ENCODE measurements around the gene ACSF2. TPM values are rescaled to one million over a fixed set of nuclear protein-coding genes. Genes with fewer than 3 reads are reported as not detected.

ACSF2 gene
- total and polyA plus RNA-seq, 2 of the 13 experiments (the other 11 are each of a cell fraction or from before 2014, with no cell fraction given): 87.3 to 109 TPM

DNA sequence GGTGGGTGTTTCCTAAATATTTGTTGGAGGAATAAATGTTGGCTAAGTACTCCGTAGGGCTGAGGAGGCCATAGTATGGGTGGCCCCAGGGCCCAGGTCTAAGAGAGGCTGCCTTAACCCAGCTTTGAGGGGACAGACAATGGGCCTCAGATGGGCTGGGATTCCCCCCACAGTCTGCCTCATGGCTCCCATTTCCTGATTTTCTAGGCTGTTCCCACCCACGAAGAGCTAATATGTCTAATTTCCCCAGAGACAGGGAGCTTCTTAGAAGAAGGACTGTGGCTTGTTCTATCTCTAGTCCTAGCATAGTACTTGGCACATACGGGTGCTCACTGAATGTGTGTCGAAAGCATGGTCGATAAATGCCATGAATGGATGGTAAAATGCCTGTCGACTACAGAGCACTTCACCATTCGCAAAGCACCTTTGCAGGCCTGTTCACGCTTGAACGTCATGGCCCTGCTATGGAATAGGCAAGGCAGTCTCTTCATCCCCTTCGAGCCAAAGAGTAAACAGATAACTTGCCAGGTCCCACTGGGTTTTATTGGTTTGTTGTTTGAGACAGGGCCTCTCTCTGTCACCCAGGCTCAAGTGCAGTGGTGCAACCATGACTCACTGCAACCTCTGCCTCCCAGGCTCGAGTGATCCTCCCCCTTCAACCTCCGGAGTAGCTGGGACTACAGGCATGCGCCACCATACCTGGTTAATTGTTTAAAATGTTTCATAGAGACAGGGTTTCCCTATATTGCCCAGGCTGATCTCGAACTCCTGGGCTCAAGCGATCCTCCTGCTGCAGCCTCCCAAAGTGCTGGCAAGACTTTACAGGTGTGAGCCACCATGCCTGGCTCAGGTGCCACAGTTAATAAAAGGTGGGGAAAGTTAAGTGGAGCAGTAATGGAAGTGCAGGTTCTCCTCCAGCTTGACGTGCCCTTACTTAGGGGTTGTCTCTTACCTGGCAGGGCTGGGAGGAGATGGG lies 33.0 kb downstream of the ACSF2 start (continued):
- TF ChIP-seq, protein P1, sequence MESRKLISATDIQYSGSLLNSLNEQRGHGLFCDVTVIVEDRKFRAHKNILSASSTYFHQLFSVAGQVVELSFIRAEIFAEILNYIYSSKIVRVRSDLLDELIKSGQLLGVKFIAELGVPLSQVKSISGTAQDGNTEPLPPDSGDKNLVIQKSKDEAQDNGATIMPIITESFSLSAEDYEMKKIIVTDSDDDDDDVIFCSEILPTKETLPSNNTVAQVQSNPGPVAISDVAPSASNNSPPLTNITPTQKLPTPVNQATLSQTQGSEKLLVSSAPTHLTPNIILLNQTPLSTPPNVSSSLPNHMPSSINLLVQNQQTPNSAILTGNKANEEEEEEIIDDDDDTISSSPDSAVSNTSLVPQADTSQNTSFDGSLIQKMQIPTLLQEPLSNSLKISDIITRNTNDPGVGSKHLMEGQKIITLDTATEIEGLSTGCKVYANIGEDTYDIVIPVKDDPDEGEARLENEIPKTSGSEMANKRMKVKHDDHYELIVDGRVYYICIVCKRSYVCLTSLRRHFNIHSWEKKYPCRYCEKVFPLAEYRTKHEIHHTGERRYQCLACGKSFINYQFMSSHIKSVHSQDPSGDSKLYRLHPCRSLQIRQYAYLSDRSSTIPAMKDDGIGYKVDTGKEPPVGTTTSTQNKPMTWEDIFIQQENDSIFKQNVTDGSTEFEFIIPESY (CRISPR knock-in tag; IDR thresholded peaks at IDR 0.05): no peak; the same call in 1 of the 2 replicates
- no peak for TF ChIP-seq ZNF432 (CRISPR knock-in tag; IDR thresholded peaks at IDR 0.05; ENCODE audit: borderline replicate concordance)
- peak; percentile 57; the same call in 1 of the 2 replicates for TF ChIP-seq ARNT2 (CRISPR knock-in tag; IDR thresholded peaks at IDR 0.05; ENCODE audit: low read depth)
- TF ChIP-seq ZNF235 (CRISPR knock-in tag; IDR thresholded peaks at IDR 0.05; ENCODE audit: borderline replicate concordance): no peak
- no peak for TF ChIP-seq SUZ12 (IDR thresholded peaks at IDR 0.05; ENCODE audit: low read depth, low read length)
- no peak for TF ChIP-seq FIP1L1 (IDR thresholded peaks at IDR 0.05; ENCODE audit: borderline replicate concordance, insufficient read depth, low read depth, low read length)
- peak; percentile 77 for TF ChIP-seq SP5 (CRISPR knock-in tag; IDR thresholded peaks at IDR 0.05; ENCODE audit: borderline replicate concordance, low read depth)
- no peak for TF ChIP-seq ZNF136 (CRISPR knock-in tag; IDR thresholded peaks at IDR 0.05; ENCODE audit: low read depth)
- peak; percentile 58; the same call in 1 of the 2 replicates for TF ChIP-seq POGZ (CRISPR knock-in tag; IDR thresholded peaks at IDR 0.05)
- no peak for TF ChIP-seq HIVEP1 (CRISPR knock-in tag; IDR thresholded peaks at IDR 0.05)
- TF ChIP-seq ZNF7 (CRISPR knock-in tag; IDR thresholded peaks at IDR 0.05): 0 out of 2 replicates have a peak, but pooled peaks have one; percentile 27
- no peak for TF ChIP-seq PCBP1 (IDR thresholded peaks at IDR 0.05; ENCODE audit: borderline replicate concordance, low read depth, low read length)
- TF ChIP-seq, protein P2, sequence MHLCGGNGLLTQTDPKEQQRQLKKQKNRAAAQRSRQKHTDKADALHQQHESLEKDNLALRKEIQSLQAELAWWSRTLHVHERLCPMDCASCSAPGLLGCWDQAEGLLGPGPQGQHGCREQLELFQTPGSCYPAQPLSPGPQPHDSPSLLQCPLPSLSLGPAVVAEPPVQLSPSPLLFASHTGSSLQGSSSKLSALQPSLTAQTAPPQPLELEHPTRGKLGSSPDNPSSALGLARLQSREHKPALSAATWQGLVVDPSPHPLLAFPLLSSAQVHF (CRISPR knock-in tag; IDR thresholded peaks at IDR 0.05): no peak
- no peak for TF ChIP-seq ZNF782 (CRISPR knock-in tag; IDR thresholded peaks at IDR 0.05; ENCODE audit: borderline replicate concordance)
- 0 out of 2 replicates have a peak, but pooled peaks have one; percentile 20 for TF ChIP-seq ZNF564 (CRISPR knock-in tag; IDR thresholded peaks at IDR 0.05)
- no peak for TF ChIP-seq PHF8 (CRISPR knock-in tag; IDR thresholded peaks at IDR 0.05)
- no peak for TF ChIP-seq HNF4G (IDR thresholded peaks at IDR 0.05; ENCODE audit: borderline replicate concordance, low read depth, low read length)
- TF ChIP-seq HNF4G (CRISPR knock-in tag; IDR thresholded peaks at IDR 0.05; ENCODE audit: borderline replicate concordance, low read depth): no peak
- TF ChIP-seq ELF3 (CRISPR knock-in tag; IDR thresholded peaks at IDR 0.05): peak; percentile 64
- TF ChIP-seq THYN1 (CRISPR knock-in tag; IDR thresholded peaks at IDR 0.05; ENCODE audit: borderline replicate concordance, low read depth): no peak
- TF ChIP-seq NFYB (CRISPR knock-in tag; IDR thresholded peaks at IDR 0.05): peak; percentile 26; the same call in 1 of the 2 replicates

Data from HepG2 (cell line).